Measurements from ENCODE around the gene PRLHR. TPM values are rescaled to one million over a fixed set of nuclear protein-coding genes. Genes with fewer than 3 reads are reported as not detected.

The PRLHR gene
- total RNA-seq, 2 donors from 2014 or later: not detected

Other genes starting within 250 kb of the PRLHR start
- gene CACUL1, start 159.3 kb upstream of the PRLHR start, total RNA-seq: 10 to 100 TPM; 32.3 to 36.8 TPM

All from posterior vena cava (tissue), 2 donors.